ENCODE results near the gene CYS1. TPM values are rescaled to one million over a fixed set of nuclear protein-coding genes. Genes with fewer than 3 reads are reported as not detected.

The CYS1 gene, protein sequence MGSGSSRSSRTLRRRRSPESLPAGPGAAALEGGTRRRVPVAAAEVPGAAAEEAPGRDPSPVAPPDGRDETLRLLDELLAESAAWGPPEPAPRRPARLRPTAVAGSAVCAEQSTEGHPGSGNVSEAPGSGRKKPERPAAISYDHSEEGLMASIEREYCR
- total RNA-seq = 1 to 10 TPM; 1.3 to 2.4 (median 1.6) TPM

DNA sequence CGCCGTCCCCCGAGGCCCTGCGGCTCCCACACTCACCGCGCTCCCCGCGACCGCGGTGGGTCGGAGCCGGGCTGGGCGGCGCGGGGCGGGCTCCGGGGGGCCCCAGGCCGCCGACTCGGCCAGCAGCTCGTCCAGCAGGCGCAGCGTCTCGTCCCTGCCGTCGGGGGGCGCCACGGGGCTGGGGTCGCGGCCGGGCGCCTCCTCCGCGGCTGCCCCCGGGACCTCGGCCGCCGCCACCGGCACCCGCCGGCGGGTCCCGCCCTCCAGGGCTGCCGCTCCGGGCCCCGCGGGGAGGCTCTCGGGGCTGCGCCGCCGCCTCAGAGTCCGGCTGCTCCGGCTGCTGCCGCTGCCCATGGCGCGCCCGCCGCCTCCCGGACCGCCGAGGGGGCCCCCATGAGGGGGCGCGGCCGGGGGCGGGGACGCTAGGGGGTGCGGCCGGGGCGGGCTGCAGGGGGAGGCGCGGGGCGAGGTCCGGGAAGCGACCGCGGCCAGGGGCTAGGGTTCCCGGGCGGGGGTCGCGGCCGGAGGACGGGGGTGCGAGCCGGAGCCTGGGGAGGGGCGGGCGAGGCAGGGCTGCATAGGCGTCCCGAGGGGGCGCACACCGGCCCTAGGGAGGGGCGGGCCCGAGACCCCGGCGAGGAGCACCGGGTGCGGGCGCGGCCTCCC lies at the start of gene CYS1:
Gene CYS1 (minus strand): TSS at position 542 of the 666 bp plus-strand sequence. CDS start 188 bp downstream, at position 354.
- Histone ChIP-seq H3K36me3 (no peaks in the 10 kb centered on the region), H3K27ac (peak within 1 kb of the TSS; percentile 48 to 82), H3K4me3 (peak within 1 kb of the TSS; percentile 57 to 80 (median 58)), H3K4me1 (peaks cover 6 to 7% of the 10 kb centered on the region in 2 donors), H3K9me3 (no peaks in the 10 kb centered on the region), H3K27me3 (peaks cover 0 to 20% of the 10 kb centered on the region in 2 donors)
- intact Hi-C loops (cut with DNase I; ENCODE audit: low total_unique reads) = no loop called here
- TF ChIP-seq, protein P1, sequence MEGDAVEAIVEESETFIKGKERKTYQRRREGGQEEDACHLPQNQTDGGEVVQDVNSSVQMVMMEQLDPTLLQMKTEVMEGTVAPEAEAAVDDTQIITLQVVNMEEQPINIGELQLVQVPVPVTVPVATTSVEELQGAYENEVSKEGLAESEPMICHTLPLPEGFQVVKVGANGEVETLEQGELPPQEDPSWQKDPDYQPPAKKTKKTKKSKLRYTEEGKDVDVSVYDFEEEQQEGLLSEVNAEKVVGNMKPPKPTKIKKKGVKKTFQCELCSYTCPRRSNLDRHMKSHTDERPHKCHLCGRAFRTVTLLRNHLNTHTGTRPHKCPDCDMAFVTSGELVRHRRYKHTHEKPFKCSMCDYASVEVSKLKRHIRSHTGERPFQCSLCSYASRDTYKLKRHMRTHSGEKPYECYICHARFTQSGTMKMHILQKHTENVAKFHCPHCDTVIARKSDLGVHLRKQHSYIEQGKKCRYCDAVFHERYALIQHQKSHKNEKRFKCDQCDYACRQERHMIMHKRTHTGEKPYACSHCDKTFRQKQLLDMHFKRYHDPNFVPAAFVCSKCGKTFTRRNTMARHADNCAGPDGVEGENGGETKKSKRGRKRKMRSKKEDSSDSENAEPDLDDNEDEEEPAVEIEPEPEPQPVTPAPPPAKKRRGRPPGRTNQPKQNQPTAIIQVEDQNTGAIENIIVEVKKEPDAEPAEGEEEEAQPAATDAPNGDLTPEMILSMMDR (IDR thresholded peaks at IDR 0.05) = no peak
- TF ChIP-seq POLR2A (IDR thresholded peaks at IDR 0.05) (no peak), POLR2AphosphoS5 (IDR thresholded peaks at IDR 0.05) (no peak)
- DNase-seq (ENCODE audit: low spot score in 2 of 2) = no peak

DNA sequence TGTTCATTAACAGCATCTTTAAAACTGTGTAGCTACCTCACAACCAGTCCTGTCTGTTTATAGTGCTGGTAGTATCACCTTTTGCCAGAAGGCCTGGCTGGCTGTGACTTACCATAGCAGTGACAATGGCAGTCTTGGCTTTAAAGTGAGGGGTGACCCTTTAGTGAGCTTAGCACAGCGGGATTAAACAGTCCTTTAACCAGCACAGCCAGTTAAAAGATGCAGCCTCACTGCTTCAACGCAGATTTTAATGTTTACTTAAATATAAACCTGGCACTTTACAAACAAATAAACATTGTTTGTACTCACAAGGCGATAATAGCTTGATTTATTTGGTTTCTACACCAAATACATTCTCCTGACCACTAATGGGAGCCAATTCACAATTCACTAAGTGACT lies 49.3 kb upstream of the CYS1 start:
- Histone ChIP-seq H3K36me3 (no peaks in the 10 kb centered on the region), H3K4me1 (no peaks in the 10 kb centered on the region), H3K27ac (no peak overlapping the region), H3K9me3 (no peaks in the 10 kb centered on the region), H3K27me3 (no peaks in the 10 kb centered on the region), H3K4me3 (no peak overlapping the region)
- intact Hi-C loops (cut with DNase I; ENCODE audit: low total_unique reads) = no loop called here
- no peak for DNase-seq (ENCODE audit: low spot score in 2 of 2)
- no peak for TF ChIP-seq POLR2AphosphoS5 (IDR thresholded peaks at IDR 0.05)
- TF ChIP-seq, protein P1 (IDR thresholded peaks at IDR 0.05) = no peak
- no peak for TF ChIP-seq POLR2A (IDR thresholded peaks at IDR 0.05)

DNA sequence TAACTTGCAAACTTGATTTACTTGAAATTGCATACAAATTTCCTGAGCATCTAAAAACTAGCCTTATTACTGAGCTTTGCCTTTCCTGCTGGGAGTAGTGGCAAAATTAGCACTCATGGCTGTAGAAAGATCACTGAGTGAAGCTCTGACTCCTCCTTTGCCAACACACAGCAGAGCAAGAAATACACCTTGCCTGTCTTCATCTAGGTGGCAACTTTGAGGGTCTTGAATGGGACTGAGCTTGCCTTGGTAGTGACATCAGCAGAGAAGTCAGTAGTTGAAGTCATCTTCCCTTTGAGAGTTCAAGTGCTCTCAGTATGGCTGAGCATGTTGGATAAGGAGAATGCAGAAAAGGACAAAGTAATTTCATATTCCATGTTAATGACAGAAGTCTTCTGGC lies 48.2 kb upstream of the CYS1 start:
- H3K9me3 ChIP-seq = no peaks in the 10 kb centered on the region
- peaks cover 0 to 10% of the 10 kb centered on the region in 2 donors for H3K27me3 ChIP-seq
- intact Hi-C loops (cut with DNase I; ENCODE audit: low total_unique reads) = no loop called here
- no peak overlapping the region for H3K27ac ChIP-seq
- DNase-seq (ENCODE audit: low spot score in 2 of 2) = no peak
- no peaks in the 10 kb centered on the region for H3K36me3 ChIP-seq
- no peak overlapping the region for H3K4me3 ChIP-seq
- TF ChIP-seq, protein P1 (IDR thresholded peaks at IDR 0.05) = no peak
- no peak for TF ChIP-seq POLR2AphosphoS5 (IDR thresholded peaks at IDR 0.05)
- TF ChIP-seq POLR2A (IDR thresholded peaks at IDR 0.05) = no peak
- no peaks in the 10 kb centered on the region for H3K4me1 ChIP-seq

DNA sequence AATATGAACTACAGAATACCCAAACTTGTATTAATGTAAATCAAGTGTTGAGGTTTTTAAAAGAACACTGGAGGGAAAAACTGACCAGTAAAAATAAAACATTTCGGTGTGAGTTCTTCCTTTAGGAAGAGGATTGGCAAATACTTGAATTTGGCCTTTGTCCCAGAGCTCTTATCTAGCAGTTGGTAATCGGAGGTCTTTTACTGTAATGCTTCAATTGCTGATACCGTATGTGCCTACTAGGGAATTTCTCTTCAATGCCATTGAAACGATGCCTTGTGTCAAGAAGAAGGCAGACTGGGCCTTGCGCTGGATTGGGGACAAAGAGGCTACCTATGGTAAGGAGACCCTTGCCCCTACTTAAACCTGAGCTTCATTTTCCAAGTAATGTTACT lies 46.4 kb upstream of the CYS1 start:
- Histone ChIP-seq H3K27me3 (peaks cover 0 to 19% of the 10 kb centered on the region in 2 donors), H3K9me3 (no peaks in the 10 kb centered on the region), H3K27ac (no peak overlapping the region), H3K4me3 (no peak overlapping the region), H3K36me3 (no peaks in the 10 kb centered on the region), H3K4me1 (peaks cover 4 to 12% of the 10 kb centered on the region in 2 donors)
- intact Hi-C loops (cut with DNase I; ENCODE audit: low total_unique reads) = no loop called here
- no peak for DNase-seq (ENCODE audit: low spot score in 2 of 2)
- no peak for TF ChIP-seq POLR2A (IDR thresholded peaks at IDR 0.05)
- TF ChIP-seq POLR2AphosphoS5 (IDR thresholded peaks at IDR 0.05) = no peak
- TF ChIP-seq, protein P1 (IDR thresholded peaks at IDR 0.05) = no peak

Data from breast epithelium (tissue), 4 donors.